HepG2 (cell line): ENCODE results near the gene PRKCE. TPM values are rescaled to one million over a fixed set of nuclear protein-coding genes. Genes with fewer than 3 reads are reported as not detected.

ENCODE experiments used
- FOXA3 ChIP-seq: IDR thresholded peaks from 2 replicates; pipeline ENCODE4 v1.6.1; 2016; ENCODE audit warnings: missing genetic modification reagents, missing compliant biosample characterization
- MIER2 ChIP-seq: IDR thresholded peaks from 2 replicates; pipeline ENCODE4 v1.6.1; 2016; ENCODE audit warnings: missing biosample characterization, missing genetic modification reagents
- PCBP2 ChIP-seq: fragments of 200-400 bp; formaldehyde crosslinking; optimal IDR thresholded peaks from 2 replicates; pipeline ENCODE3; 2018; ENCODE audit warnings: low read length, low read depth; ENCODE audit not compliant: poor library complexity, severe bottlenecking
- PRPF4 ChIP-seq: fragments of 200-400 bp; formaldehyde crosslinking; IDR thresholded peaks from 2 replicates; pipeline ENCODE4 v1.6.1; 2016; ENCODE audit warnings: low read length, low read depth; ENCODE audit not compliant: poor library complexity, severe bottlenecking
- RAD51 ChIP-seq: fragments of 450-650 bp; IDR thresholded peaks from 2 replicates; pipeline ENCODE4 v1.6.1; 2016; ENCODE audit warnings: borderline replicate concordance
- RBAK ChIP-seq: sonication (generic); formaldehyde crosslinking; IDR thresholded peaks from 2 replicates; pipeline ENCODE4 v1.5.1; 2020; ENCODE audit warnings: mild to moderate bottlenecking, missing genetic modification reagents
- REL ChIP-seq: sonication (generic); formaldehyde crosslinking; conservative IDR thresholded peaks from 2 replicates; pipeline ENCODE4 v1.8.0; 2022; ENCODE audit warnings: mild to moderate bottlenecking, missing genetic modification reagents, moderate library complexity
- SAFB2 ChIP-seq: sonication (generic); formaldehyde crosslinking; IDR thresholded peaks from 2 replicates; pipeline ENCODE4 v1.5.1; 2020; ENCODE audit warnings: missing genetic modification reagents, low read depth, mild to moderate bottlenecking, borderline replicate concordance
- SATB2 ChIP-seq: sonication (generic); formaldehyde crosslinking; IDR thresholded peaks from 2 replicates; pipeline ENCODE4 v1.5.0; 2020; ENCODE audit warnings: missing genetic modification reagents
- SNAPC2 ChIP-seq: sonication (generic); formaldehyde crosslinking; IDR thresholded peaks from 2 replicates; pipeline ENCODE4 v1.8.1; 2022; ENCODE audit warnings: mild to moderate bottlenecking, missing genetic modification reagents
- TAF1 ChIP-seq: sonication (generic); formaldehyde crosslinking; IDR thresholded peaks from 2 replicates; pipeline ENCODE4 v1.4.0; 2020; ENCODE audit warnings: missing genetic modification reagents
- TEAD2 ChIP-seq: sonication (generic); formaldehyde crosslinking; IDR thresholded peaks from 2 replicates; pipeline ENCODE4 v1.9.0; 2021; ENCODE audit warnings: missing genetic modification reagents
- TOPORS ChIP-seq: sonication (generic); formaldehyde crosslinking; IDR thresholded peaks from 2 replicates; pipeline ENCODE4 v1.8.0; 2023; ENCODE audit warnings: mild to moderate bottlenecking, missing genetic modification reagents
- ZBTB7A ChIP-seq: sonication (generic); formaldehyde crosslinking; IDR thresholded peaks from 2 replicates; pipeline ENCODE4 v1.8.0; 2022; ENCODE audit warnings: mild to moderate bottlenecking, missing genetic modification reagents
- ZFP1 ChIP-seq: IDR thresholded peaks from 2 replicates; pipeline ENCODE4 v1.6.1; 2016
- ZFP36L1 ChIP-seq: sonication (generic); formaldehyde crosslinking; IDR thresholded peaks from 2 replicates; pipeline ENCODE4 v1.8.0; 2022; ENCODE audit warnings: mild to moderate bottlenecking, missing genetic modification reagents, moderate library complexity
- polyA plus RNA-seq, 8 experiments: library from polyadenylated mRNA; depleted of rRNA in 3 of 8; stranded (reverse) in 7 of 8; unstranded in 1 of 8; fragments of >200 nt; fragmentation: Illumina TruSeq in 4 of 8; extraction: Trizol in 4 of 8; gene quantifications; 2 replicates each; pipeline versions ENCODE4 v1.2.1 to v1.2.3, GENCODE V29; 2011 to 2016; ENCODE audit warnings: low read depth in 4 of 8, missing spikeins in 1 of 8, mixed read lengths in 1 of 8; ENCODE audit not compliant: insufficient read depth in 1 of 8
- total RNA-seq, 5 experiments: library from RNA; depleted of rRNA; stranded (reverse); fragments of >200 nt; fragmentation: Illumina TruSeq; extraction: Trizol; gene quantifications; 2 replicates each; pipeline ENCODE4 v1.2.3, GENCODE V29; 2016; ENCODE audit warnings: low read depth in 1 of 5
- TF ChIP-seq, protein P1 (sequence below): sonication (generic); formaldehyde crosslinking; IDR thresholded peaks from 2 replicates; pipeline ENCODE4 v1.8.1; 2023; ENCODE audit warnings: mild to moderate bottlenecking, missing genetic modification reagents, borderline replicate concordance
- TF ChIP-seq, protein P2 (sequence below): sonication (generic); formaldehyde crosslinking; IDR thresholded peaks from 2 replicates; pipeline ENCODE4 v1.5.1; 2020; ENCODE audit warnings: missing genetic modification reagents, mild to moderate bottlenecking, borderline replicate concordance
- TF ChIP-seq, protein P3 (sequence below): sonication (generic); formaldehyde crosslinking; IDR thresholded peaks from 2 replicates; pipeline ENCODE4 v1.4.0; 2020; ENCODE audit warnings: mild to moderate bottlenecking, missing genetic modification reagents

The PRKCE gene
- total and polyA plus RNA-seq, 2 of the 13 experiments (the other 11 are each of a cell fraction or from before 2014, with no cell fraction given): 1.0 to 3.9 TPM

DNA sequence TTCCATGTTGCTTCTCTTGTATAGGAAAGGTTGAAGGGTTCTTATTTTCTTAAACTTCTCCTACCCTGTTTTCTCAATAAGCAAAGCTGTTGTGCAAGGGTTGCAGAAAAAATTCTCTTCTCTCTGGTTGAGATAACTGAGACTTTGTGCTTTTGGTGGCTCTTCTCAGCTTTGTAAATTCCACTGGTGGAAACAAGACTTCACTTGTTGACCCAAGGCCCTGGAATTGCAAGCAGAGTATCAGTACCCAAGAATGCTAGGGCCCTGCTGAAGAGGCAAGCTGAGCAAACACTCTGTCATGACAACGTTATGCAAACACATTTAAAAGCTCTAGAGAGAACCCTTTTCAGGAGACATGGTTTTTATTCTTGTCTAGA, 351.0 kb downstream of the PRKCE start (continued):
- no peak for TF ChIP-seq SNAPC2
- TF ChIP-seq, protein P1, sequence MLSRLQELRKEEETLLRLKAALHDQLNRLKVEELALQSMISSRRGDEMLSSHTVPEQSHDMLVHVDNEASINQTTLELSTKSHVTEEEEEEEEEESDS: no peak
- 0 out of 2 replicates have a peak, but pooled peaks have one; percentile 32 for TF ChIP-seq MIER2 (CRISPR knock-in tag)
- TF ChIP-seq SAFB2 (CRISPR knock-in tag): no peak
- no peak for TF ChIP-seq PCBP2
- no peak for TF ChIP-seq REL (CRISPR knock-in tag)
- no peak for TF ChIP-seq RBAK (CRISPR knock-in tag)
- no peak for TF ChIP-seq TEAD2 (CRISPR knock-in tag)
- TF ChIP-seq TOPORS (CRISPR knock-in tag): no peak
- TF ChIP-seq SATB2 (CRISPR knock-in tag): no peak
- no peak for TF ChIP-seq ZBTB7A (CRISPR knock-in tag)
- no peak for TF ChIP-seq RAD51
- peak; percentile 84 for TF ChIP-seq FOXA3 (CRISPR knock-in tag)
- TF ChIP-seq, protein P2, sequence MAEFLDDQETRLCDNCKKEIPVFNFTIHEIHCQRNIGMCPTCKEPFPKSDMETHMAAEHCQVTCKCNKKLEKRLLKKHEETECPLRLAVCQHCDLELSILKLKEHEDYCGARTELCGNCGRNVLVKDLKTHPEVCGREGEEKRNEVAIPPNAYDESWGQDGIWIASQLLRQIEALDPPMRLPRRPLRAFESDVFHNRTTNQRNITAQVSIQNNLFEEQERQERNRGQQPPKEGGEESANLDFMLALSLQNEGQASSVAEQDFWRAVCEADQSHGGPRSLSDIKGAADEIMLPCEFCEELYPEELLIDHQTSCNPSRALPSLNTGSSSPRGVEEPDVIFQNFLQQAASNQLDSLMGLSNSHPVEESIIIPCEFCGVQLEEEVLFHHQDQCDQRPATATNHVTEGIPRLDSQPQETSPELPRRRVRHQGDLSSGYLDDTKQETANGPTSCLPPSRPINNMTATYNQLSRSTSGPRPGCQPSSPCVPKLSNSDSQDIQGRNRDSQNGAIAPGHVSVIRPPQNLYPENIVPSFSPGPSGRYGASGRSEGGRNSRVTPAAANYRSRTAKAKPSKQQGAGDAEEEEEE (CRISPR knock-in tag): no peak
- TF ChIP-seq PRPF4: no peak
- no peak for TF ChIP-seq TAF1 (CRISPR knock-in tag)
- TF ChIP-seq, protein P3, sequence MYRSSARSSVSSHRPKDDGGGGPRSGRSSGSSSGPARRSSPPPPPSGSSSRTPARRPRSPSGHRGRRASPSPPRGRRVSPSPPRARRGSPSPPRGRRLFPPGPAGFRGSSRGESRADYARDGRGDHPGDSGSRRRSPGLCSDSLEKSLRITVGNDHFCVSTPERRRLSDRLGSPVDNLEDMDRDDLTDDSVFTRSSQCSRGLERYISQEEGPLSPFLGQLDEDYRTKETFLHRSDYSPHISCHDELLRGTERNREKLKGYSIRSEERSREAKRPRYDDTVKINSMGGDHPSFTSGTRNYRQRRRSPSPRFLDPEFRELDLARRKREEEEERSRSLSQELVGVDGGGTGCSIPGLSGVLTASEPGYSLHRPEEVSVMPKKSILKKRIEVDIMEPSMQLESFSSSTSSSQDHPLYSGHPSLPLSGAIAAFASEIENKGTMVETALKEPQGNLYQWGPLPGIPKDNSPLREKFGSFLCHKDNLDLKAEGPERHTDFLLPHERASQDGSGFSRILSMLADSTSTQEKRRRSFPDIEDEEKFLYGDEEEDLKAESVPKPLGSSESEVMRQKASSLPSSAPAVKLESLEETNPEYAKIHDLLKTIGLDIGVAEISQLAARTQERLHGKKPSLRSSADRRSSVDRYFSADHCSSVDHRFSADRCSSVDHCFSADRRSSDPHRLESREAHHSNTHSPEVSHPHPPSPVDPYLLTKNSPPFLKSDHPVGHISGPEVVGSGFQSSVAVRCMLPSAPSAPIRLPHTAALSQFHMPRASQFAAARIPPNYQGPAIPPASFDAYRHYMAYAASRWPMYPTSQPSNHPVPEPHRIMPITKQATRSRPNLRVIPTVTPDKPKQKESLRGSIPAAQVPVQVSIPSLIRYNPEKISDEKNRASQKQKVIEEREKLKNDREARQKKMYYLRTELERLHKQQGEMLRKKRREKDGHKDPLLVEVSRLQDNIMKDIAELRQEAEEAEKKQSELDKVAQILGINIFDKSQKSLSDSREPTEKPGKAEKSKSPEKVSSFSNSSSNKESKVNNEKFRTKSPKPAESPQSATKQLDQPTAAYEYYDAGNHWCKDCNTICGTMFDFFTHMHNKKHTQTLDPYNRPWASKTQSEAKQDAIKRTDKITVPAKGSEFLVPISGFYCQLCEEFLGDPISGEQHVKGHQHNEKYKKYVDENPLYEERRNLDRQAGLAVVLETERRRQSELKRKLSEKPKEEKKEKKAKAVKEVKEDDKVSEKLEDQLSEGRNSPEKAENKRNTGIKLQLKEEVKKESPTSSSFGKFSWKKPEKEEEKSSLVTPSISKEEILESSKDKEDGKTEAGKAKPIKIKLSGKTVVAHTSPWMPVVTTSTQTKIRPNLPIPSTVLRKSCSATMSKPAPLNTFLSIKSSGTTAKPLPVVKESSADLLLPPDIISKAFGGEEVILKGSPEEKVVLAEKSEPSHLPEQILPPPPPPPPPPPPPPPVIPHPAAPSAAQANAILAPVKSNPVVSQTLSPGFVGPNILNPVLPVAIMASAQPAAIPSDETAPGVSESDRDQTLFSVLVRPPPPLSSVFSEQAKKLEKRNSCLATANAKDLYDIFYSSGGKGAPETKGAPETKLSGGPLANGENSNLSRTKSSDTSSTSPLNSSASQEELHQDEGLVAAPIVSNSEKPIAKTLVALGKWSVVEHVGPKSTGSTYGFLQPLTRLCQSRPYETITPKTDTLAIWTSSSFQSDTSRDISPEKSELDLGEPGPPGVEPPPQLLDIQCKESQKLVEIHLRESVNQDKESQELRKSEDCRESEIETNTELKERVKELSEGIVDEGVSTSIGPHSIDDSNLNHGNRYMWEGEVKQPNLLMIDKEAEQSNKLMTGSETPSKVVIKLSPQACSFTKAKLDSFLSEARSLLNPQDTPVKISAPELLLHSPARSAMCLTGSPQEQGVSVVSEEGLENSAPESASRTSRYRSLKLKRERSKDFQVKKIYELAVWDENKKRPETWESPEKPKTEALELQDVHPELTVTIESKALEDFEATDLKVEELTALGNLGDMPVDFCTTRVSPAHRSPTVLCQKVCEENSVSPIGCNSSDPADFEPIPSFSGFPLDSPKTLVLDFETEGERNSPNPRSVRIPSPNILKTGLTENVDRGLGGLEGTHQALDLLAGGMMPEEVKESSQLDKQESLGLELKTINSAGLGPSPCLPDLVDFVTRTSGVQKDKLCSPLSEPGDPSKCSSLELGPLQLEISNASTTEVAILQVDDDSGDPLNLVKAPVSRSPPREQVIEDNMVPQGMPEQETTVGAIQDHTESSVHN (CRISPR knock-in tag): no peak
- no peak for TF ChIP-seq ZFP36L1 (CRISPR knock-in tag)
- no peak for TF ChIP-seq ZFP1 (CRISPR knock-in tag)
